Stimulated activated CD4-positive, alpha-beta T cell treated with anti-CD3 and anti-CD28 coated beads, TNF-alpha, amount 100 ng/mL, for 4 hours (primary cell): ENCODE measurements around the gene GRB2.
"Not testable (repeated sequence)": the region's sequence is repeated elsewhere in the genome, so short reads cannot be mapped to it uniquely, and the experiment has no call there.

Experiments used
- DNase-seq, 3 experiments: peaks; one replicate each; pipeline ENCODE4 v3.0.0-alpha.2; 2020; ENCODE audit warnings: low read depth in 3 of 3

Gene GRB2

DNA sequence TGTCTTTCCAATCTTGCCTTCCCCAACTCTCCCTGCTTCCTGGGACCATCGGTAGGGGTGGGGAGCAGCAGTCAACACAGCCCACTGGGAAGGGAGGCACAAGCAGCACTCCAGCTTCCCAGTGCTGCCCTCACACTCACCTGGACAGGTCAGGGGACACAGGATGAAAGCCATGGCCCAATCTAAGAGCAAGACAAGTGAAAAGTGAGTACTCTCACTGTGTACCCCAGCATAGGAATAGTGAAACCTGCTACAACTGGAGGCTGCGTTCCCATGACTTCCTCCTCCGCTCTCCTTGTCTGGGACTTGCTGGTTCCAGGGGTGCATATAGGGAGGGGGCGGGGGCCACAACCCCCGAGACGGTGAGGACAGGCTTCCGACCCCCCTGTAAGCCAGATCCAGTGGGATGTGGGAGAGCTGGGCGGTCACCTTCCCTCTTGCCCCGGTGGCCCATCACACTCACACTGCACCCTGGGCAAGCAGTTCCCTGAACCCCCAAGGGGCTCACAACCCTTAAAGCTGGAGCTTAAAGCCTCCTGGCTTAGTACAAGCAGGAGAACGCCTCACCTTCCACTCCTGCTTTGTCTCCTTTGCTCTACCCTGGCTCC, 86.8 kb downstream of the GRB2 start:
- no peak for DNase-seq

DNA sequence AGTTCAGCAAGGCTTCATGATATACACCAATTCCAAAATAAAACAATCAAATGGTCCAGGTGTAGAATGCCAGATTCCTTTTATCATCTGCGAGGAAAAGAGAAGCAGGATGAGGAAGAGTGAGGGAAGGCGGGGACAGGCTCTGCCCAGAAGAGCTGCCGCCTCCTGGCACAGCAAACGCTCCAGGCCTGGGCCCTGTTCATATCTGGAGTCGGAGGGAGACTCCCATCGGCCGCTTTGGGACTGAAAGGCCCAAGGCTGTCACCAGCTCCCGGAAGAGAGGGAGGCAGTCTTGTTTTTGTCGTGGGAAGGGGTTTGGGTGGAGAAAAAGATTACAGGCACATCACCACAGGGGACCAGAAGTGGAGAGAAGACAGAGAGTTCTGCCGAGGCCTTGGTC, 87.3 kb downstream of the GRB2 start:
- no peak for DNase-seq

DNA sequence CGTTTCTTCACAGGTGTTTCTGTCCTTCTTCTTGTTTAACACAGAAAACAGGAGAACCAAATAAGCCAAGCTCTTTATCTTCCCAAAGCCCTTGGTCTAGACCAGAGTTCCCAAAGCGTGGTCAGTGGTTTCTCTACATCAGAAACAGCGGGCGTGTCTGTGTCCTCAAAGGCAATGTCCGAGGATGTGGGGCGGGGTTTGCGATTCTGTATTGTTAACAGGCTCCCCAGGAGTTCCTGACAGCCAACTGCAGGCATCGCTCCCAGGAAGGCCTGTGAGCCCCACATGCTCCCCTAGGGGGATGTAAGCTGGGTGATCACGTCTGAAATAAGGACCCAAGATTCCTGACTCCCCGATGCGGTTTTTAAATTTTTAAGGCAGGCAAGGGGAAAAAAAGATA, 87.8 kb downstream of the GRB2 start:
- DNase-seq, result no peak

DNA sequence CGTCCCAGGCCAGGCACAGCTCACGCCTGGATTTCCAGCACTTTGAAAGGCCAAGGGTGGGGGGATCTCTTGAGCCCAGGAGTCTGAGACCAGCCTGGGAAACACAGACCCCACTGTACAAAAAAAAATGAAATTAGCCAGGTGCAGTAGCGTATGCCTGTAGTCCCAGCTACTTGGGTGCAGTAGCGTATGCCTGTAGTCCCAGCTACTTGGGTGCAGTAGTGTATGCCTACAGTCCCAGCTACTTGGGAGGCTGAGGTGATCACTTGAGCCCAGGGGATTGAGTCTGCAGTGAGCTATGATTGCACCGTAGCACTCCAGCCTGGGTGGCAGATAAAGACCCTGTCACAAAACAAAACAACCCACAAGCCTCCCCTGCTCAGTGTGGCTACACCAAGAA, 89.2 kb downstream of the GRB2 start:
- no peak for DNase-seq

DNA sequence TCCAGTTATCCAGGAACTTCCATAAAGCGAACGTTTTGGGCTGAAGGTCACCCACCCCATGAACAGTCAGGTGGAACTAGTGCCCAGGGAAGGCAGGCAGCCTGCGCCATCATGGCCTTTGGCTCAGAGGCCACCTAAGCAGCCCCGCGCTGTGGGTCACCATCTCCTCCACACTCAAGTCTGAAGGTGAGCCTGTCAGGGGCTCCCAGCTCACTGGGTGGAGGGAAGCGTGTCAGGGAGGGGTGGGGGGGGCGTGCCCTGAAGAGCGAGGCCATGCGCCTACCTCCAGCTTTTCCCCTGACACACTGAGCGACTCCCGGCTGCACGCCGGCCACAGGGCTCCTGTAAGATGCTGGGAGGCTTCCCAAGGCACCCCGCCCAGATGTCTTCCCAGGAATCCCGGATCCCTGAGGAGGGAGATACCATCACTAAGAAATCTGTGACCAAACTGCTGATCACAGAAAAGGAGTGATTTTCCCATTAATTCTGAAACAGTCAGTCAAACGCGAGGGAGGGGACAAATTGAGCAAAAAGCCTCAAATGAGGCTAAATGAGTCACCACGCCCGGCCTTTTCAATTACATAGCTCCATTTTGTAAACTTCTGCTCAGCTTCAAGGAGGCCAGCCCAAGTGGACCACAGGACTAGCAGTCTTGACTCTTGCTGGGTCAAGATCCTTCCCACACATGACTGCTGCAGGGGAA, 89.8 kb downstream of the GRB2 start:
- DNase-seq, result no peak

DNA sequence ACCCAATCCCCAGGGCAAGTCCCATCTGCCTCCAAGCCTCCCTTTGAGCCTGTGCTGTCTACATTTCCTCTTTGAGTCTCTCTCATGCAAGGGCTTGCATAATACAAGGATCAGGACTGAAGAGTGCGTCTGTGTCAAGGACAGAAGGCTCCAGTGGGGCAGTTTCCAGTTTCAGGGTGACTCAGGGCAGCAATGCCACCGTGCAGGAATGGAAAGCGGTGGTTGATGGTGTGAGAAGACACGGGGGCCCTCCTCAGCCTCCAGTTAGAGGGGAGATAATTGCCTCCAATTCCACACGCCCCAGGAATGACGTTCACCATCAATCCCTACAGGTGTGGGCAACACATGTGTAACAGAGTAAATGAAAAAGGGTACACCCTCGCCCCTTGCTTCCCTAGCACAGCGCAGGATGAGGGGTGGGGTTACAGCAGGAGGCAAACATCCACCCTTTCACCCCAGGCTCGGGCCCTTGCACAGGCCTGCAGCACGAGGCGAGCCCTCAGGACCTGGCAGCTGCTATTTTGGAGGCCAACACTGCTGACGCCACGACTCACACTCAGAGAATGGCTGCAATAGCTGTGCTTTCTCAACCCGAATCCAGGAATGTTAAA, 91.4 kb downstream of the GRB2 start:
- no peak for DNase-seq

DNA sequence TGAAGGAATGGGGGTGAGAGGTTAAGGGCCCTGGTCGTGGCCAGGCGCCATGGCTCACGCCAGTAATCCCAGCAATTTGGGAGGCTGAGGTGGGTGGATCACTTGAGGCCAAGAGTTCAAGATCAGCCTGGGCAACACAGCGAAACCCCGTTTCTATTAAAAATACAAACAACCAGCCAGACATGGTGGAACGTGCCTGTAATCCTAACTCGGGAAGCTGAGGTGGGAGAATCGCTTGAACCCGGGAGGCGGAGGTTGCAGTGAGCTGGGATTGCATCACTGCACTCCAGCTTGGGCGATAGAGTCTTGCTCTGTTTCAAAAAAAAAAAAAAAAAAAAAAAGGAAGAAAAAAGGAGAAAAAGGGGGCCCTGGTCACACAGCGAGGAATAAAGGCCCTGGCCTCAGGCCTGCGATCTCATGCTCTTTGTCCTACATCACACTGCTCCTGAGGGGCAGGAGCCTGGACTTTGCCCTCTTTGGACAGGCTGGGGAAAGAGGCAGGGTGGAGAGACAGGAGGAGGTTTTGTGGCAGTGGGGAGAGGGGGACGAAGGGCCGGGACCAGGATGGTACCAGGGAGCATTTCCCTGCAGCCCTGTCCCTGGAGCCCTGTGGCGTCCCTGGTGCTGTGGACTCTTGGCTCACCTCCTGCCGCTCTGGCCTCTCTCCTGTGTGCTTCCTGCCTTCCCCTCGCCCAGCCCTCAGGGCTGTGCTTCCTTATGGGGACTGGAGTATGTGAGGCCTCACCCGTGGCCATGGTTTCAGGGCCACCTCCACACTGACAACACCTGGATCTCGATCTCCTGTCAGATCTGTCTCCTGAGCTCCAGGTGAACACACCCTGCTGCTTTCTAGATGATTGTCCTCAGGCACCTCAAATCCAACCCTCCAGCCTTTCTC, 96.5 kb downstream of the GRB2 start:
- DNase-seq, result no peak

DNA sequence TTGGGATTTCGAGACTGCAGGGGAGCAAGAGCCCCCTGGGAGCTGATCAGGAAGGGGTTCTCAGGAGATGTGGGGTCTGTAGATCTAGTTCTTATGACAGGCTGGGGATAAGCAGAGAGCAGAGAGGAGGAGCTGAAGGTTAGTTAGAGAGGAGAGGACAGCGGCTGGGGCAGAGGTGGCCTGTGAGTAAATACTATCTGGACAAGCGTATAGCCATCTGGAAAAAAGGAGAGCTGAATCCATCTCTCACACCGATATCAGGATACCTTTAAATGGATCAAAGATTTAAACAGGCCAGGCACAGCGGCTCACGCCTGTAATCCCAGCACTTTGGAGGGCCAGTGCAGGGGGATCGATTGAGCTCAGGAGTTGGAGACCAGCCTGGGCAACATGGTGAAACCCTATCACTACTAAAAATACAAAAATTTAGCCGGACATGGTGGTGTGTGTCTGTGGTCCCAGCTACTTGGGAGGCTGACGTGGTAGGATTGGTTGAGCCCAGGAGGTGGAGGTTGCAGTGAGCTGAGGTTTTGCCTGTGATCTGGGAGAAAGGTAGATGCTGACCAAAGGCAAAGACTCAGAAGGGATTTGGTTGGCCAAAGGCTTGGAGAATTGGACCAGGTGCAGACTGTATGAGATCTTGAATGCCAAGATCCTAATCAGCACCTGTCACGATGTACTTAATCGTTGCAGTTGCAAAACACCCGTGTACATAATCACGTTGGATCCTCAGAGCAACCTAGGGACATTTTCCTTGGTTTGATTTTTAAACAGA, 97.3 kb downstream of the GRB2 start:
- DNase-seq, result no peak

DNA sequence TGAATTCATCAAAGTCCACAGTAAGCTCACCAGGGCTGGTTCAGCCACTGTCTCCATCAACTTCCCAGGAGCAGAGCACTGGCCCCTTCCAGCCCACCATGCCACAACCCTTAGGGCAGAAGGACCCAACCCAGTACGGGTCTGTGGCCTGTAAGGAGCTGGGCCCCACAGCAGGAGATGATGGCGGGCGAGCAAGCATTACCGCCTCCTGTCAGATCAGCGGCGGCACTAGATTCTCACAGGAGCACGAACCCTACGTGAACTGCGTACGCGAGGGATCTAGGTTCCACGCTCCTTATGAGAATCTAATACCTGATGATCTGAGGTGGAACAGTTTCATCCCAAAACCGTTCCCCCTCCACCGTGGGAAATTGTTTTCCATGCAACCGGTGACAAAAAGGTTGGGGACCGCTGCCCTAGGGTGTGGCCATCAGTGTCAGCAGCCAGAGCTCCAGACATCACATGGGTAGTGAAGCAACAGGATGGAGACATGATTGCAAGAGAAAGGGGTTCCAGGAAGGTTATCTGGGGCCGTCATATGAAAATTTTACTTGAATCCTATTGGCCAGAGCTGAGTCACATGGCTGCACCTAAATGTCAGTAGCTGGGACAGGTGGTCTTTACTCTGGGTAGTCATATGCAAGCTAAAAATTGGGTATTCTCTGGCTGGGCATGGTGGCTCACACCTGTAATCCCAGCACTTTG, 103.8 kb downstream of the GRB2 start:
- no peak for DNase-seq

DNA sequence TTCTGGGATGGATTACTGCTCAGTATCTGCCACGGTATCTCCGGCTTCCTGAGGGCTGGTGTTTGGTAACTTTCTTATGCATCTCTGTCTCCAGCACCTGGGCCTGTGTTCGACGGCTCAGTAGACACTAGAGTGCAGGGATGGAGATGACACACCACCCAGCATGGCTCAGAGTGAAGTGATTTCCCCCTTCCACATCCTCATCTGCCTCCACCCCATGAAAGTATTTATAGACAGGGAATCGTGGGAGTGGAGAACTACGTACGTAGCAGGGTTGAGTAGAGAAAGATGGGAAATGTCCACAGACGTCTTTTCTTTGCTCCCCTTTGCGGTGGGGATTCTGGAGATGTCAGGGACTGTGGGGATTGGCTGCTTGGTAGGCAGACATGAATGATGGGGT, 104.4 kb downstream of the GRB2 start:
- DNase-seq, result no peak

DNA sequence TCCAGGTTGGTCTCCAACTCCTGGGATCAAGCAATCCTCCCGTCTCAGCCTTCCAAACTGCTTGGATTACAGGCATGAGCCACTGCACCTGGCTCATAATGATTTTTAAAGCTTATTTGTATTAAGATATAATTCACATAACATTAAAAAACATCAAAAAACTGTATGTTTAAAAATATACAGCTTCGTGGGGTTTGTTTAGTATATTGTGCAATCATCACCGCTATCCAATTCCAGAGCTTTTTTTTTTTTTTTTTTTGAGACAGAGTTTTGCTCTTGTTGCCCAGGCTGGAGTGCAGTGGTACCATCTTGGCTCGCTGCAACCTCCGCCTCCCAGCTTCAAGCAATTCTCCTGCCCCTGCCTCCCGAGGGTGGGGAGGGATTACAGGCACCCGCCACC, 105.2 kb downstream of the GRB2 start:
- no peak for DNase-seq

DNA sequence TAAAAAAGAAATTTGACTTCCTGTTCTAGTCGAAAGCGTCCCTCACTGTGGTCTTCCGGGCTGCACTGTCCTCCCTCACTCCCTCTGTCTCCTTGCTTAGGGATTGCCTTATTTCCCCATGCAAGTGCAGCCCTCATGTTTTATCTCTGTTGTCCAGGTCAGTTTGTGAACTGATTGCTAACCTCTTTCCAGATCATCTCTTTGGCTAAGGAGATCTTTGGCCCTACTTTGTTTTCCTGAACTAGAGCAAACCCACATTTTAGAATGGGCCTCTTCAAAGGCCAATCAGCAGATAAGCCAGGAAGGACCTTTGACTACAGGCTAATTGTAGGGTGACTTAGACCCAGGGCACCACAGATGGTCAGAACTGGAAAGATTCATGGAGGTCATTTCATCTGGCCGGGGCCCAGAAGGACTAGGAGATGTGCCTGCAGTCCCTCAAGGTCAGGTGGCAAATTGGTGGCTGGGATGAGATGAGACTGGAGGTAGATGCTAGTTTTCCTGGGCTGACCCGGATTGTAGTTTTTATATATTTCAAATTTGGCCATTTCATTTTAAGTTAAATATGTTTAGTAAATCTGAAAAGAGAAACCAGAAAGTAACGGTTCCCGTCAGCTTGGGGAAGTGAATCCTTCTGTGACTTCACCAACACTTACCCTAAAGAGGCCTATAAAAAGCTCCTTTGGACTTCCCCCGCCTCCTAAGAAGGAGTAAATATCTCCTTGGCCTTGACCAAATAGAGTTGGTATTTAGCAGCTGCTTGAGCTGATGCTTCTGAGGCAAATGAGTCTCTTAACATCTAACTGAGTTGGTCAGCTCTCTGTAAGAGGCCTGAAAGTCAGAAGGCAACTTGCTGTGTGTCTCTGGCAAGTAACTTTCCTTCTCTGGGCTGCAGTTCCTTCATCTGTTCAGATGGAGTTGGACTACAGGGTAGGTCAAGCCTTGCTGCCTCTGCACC, 110.0 kb downstream of the GRB2 start:
- DNase-seq, result no peak

DNA sequence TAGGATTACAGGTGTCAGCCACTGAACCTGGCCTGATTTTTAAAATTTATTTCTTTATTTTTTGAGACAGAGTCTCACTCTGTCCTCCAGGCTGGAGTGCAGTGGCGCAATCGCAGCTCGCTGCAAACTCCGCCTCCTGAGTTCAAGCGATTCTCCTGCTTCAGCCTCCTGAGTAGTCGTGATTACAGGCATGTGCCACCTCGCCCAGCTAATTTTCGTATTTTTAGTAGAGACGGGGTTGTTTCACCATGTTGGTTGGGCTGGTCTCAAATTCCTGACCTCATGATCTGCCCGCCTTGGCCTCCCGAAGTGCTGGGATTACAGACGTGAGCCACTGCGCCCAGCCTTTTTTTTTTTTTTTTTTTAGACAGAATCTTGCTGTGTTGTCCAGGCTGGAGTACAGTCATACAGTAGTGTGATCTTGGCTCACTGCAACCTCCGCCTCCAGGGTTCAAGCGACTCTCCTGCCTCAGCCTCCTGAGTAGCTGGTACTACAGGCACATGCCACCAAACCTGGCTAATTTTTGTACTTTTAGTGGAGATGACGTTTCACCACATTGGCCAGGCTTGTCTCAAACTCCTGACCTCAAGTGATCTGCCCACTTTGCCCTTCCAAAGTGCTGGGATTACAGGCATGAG, 112.5 kb downstream of the GRB2 start:
- DNase-seq, result not testable (repeated sequence)

DNA sequence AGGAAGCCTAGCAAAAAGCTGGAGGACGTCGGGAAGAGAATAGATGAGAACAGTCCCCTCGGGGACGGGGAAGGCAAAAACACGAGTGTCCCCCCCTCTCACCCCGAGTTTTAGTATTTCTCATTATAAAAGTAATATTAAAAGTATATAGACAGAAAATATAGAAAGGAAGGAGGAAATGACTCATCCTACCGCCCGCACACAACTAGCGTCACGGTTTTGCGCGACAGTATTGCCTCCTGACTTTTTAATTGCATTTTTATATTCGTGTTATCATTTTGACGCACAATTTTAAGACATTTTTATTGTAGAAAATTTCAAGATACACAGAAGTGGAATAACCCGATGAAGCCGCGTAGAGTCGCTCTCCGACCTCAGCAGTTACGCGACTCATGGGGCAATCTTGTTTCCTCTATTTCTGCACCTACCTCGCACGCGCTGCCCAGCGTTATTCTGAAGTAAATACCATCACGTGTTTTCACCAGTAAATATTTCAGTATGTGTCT, 115.6 kb downstream of the GRB2 start:
- peak in 2 of 3 experiments; percentile 43 to 57 for DNase-seq

DNA sequence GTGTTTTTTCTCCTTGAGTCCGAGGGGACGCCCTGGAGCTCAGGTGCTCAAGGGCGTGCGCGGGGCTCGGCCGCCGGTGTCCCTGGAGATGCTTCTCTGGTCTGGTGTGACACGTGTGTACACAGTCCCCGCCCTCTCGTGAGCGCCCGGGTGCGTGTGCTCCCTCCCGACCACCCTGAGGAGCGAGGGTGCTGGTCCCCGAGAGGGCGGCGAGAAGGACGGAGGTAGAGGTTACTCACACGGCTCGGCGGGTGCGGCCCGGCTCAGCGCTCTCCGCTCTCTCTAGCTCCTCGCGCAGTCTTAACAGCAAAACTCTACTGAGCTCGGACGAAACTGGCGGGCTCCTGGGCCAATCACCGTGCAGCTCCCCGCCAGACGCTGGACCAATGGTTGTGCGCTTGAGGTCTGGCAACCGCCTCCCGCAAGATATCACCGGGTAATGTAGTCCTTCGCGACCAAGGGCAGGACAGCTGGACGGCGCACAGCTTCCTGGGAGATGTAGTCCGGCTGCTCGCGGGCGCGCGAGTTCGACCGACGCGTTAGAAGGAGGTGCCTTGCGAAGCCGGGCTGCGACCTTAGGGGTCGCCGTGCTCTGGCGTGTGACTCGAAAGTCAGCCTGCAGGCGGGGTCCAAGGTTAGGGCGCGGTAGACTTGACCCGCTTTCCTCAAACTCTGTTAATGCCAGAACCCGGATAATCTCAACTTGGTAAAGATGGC, 116.2 kb downstream of the GRB2 start, which contains the start of gene SLC25A19:
Gene SLC25A19 (minus strand): TSS at position 319 of the 717 bp plus-strand sequence. CDS start 2,669 bp downstream, outside the sequence.
- peak; percentile 80 to 93 (median 91) for DNase-seq

DNA sequence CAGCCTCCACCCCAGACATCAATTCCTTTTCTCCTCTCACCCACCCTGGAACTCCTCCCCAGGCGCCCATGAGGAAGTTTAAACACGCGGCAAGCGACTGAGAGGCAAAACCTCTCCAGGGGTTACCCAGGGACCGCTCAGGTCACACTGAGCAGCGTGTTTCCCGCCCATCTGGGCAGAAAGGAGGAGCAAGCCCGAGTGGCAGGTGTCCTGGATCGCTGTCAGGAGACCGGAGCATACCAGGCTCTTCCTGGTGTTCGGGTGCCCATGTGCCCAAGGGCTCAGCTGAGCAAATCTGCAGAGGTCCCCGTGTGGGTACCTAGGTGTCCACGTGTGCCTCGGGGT, 116.7 kb downstream of the GRB2 start:
- peak in 1 of 3 experiments; percentile 26 for DNase-seq

DNA sequence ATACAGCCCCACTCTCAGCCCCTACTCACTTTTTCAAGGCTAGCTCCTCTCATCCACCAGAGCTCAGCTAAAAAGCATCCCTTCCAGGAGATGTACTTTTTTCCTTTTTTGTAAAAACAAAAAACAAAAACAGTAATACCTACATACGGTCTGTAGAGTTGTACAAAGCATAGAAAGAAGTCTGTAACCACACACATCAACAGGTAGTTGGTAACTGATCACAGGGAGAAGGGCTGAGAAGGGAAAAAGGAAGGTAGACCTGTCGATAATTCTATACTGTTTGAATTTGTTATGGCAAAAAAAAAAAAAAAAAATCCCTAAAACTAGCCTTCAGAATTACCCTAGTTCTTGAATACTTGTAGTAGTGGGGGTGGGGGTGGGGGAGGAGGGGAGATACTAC, 117.1 kb downstream of the GRB2 start:
- no peak for DNase-seq

DNA sequence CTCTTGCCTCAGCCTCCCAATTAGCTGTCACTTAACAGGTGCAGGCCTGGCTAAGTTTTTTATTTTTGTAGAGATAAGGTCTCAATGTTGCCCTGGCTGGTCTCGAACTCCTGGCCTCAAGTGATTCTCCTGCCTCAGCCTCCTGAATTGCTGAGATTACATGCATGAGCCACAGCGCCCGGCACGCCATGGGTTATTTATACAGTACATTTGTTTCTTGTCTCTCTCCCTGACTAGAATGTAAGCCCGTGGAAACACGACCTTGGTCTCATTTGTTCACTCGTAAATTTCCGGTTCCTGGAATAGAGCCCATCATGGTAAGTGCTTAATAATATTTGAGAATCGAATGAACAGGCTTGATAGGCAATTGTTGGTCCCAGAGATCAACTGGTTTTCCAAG, 118.3 kb downstream of the GRB2 start:
- no peak for DNase-seq
